H9 (cell line): ENCODE measurements around the gene NKD2. TPM values are rescaled to one million over a fixed set of nuclear protein-coding genes. Genes with fewer than 3 reads are reported as not detected.

Experiments used
- DNase-seq: peaks from one replicate; pipeline ENCODE4 v3.0.0-alpha.2; 2017
- H2AFZ ChIP-seq: one replicate; pipeline ENCODE4 v1.6.1; 2013; ENCODE audit warnings: mild to moderate bottlenecking, low read length, control low read depth, moderate library complexity
- H2AK5ac ChIP-seq: 2 replicates; pipeline ENCODE4 v1.6.1; 2013; ENCODE audit warnings: low read length, control low read depth, mixed read lengths; ENCODE audit not compliant: insufficient read length
- H2BK120ac ChIP-seq: one replicate; pipeline ENCODE4 v1.6.1; 2013; ENCODE audit warnings: low read depth, mild to moderate bottlenecking, low read length, control low read depth, inconsistent platforms; ENCODE audit not compliant: poor library complexity, severe bottlenecking
- H2BK12ac ChIP-seq: 2 replicates; pipeline ENCODE4 v1.6.1; 2013; ENCODE audit warnings: low read length, control low read depth, mixed read lengths, low read depth; ENCODE audit not compliant: insufficient read length
- H2BK15ac ChIP-seq: 2 replicates; pipeline ENCODE4 v1.6.1; 2013; ENCODE audit warnings: low read depth, low read length, control low read depth
- H2BK20ac ChIP-seq: one replicate; pipeline ENCODE4 v1.6.1; 2013; ENCODE audit warnings: low read depth, mild to moderate bottlenecking, low read length, control low read depth, inconsistent platforms; ENCODE audit not compliant: poor library complexity, severe bottlenecking
- H2BK5ac ChIP-seq: 2 replicates; pipeline ENCODE4 v1.6.1; 2013; ENCODE audit warnings: low read length, control low read depth, mixed read lengths; ENCODE audit not compliant: insufficient read length
- H3K14ac ChIP-seq: 2 replicates; pipeline ENCODE4 v1.6.1; 2013; ENCODE audit warnings: low read length, control low read depth; ENCODE audit not compliant: insufficient read depth
- H3K18ac ChIP-seq: 2 replicates; pipeline ENCODE4 v1.6.1; 2013; ENCODE audit warnings: low read depth, mild to moderate bottlenecking, mixed read lengths, low read length, control low read depth; ENCODE audit not compliant: insufficient read length
- H3K23ac ChIP-seq: 2 replicates; pipeline ENCODE4 v1.6.1; 2013; ENCODE audit warnings: low read length, control low read depth, mixed read lengths, low read depth; ENCODE audit not compliant: insufficient read length
- H3K23me2 ChIP-seq: 2 replicates; pipeline ENCODE4 v1.6.1; 2013; ENCODE audit warnings: low read depth, mild to moderate bottlenecking, mixed read lengths, low read length, control low read depth; ENCODE audit not compliant: insufficient read length, poor library complexity, severe bottlenecking
- H3K27ac ChIP-seq: 2 replicates; pipeline ENCODE4 v1.5.1; 2013; ENCODE audit warnings: low read length, control low read depth, mixed read lengths, low read depth; ENCODE audit not compliant: insufficient read length
- H3K27me3 ChIP-seq: 2 replicates; pipeline ENCODE4 v1.6.1; 2013; ENCODE audit warnings: low read length, control low read depth, inconsistent platforms; ENCODE audit not compliant: insufficient read depth
- H3K4ac ChIP-seq: 2 replicates; pipeline ENCODE4 v1.6.1; 2013; ENCODE audit warnings: low read depth, mild to moderate bottlenecking, control low read depth, inconsistent platforms, low read length, moderate library complexity
- H3K4me1 ChIP-seq: 2 replicates; pipeline ENCODE4 v1.6.1; 2013; ENCODE audit warnings: low read length, control low read depth, inconsistent platforms; ENCODE audit not compliant: insufficient read depth
- H3K4me2 ChIP-seq: 2 replicates; pipeline ENCODE4 v1.6.1; 2013; ENCODE audit warnings: low read length, control low read depth, mixed read lengths; ENCODE audit not compliant: insufficient read length, insufficient read depth
- H3K56ac ChIP-seq: 2 replicates; pipeline ENCODE4 v1.6.1; 2013; ENCODE audit warnings: low read depth, mild to moderate bottlenecking, mixed read lengths, low read length, control low read depth; ENCODE audit not compliant: insufficient read length
- H3K79me1 ChIP-seq: 2 replicates; pipeline ENCODE4 v1.6.1; 2013; ENCODE audit warnings: low read depth, mild to moderate bottlenecking, moderate library complexity, low read length, control low read depth, inconsistent platforms; ENCODE audit not compliant: insufficient read depth, poor library complexity, severe bottlenecking
- H3K79me2 ChIP-seq: 2 replicates; pipeline ENCODE4 v1.6.1; 2013; ENCODE audit warnings: low read length, control low read depth, inconsistent platforms; ENCODE audit not compliant: insufficient read depth
- H3K9ac ChIP-seq: 2 replicates; pipeline ENCODE4 v1.6.1; 2013; ENCODE audit warnings: low read length, control low read depth, mixed read lengths; ENCODE audit not compliant: insufficient read length; ENCODE audit errors: extremely low read depth
- H3K9me3 ChIP-seq: one replicate; pipeline ENCODE4 v1.6.1; 2013; ENCODE audit warnings: low read depth, low read length, inconsistent platforms; ENCODE audit not compliant: control insufficient read depth
- H3T11ph ChIP-seq: one replicate; pipeline ENCODE4 v1.6.1; 2013; ENCODE audit warnings: mild to moderate bottlenecking, low read length, control low read depth, inconsistent platforms
- H4K20me1 ChIP-seq: one replicate; pipeline ENCODE4 v1.6.1; 2013; ENCODE audit not compliant: control insufficient read depth, insufficient read length, insufficient read depth
- H4K5ac ChIP-seq: 2 replicates; pipeline ENCODE4 v1.6.1; 2013; ENCODE audit warnings: low read depth, mild to moderate bottlenecking, mixed read lengths, low read length, control low read depth; ENCODE audit not compliant: insufficient read length
- H4K8ac ChIP-seq: replicated peaks from 2 replicates; pipeline ENCODE4 v1.6.1; 2013; ENCODE audit warnings: low read length, control low read depth, mixed read lengths, low read depth; ENCODE audit not compliant: insufficient read length
- H4K91ac ChIP-seq: 2 replicates; pipeline ENCODE4 v1.6.1; 2013; ENCODE audit warnings: low read depth, mild to moderate bottlenecking, moderate library complexity, mixed read lengths, low read length, control low read depth; ENCODE audit not compliant: insufficient read length
- H3K27ac Mint-ChIP-seq, 3 experiments: 2 replicates in 2 of 3; 3 replicates in 1 of 3; pipeline ENCODE4 v1.8.0; 2020 to 2021; ENCODE audit warnings: mixed read lengths in 3 of 3, mild to moderate bottlenecking in 1 of 3, moderate library complexity in 1 of 3
- H3K27me3 Mint-ChIP-seq: 2 replicates; pipeline ENCODE4 v1.8.0; 2021; ENCODE audit warnings: low read depth, mild to moderate bottlenecking, moderate library complexity, mixed read lengths
- H3K36me3 Mint-ChIP-seq, 3 experiments: 2 replicates in 2 of 3; 3 replicates in 1 of 3; pipeline ENCODE4 v1.8.0; 2020 to 2021; ENCODE audit warnings: low read depth in 3 of 3, mixed read lengths in 3 of 3; ENCODE audit not compliant: insufficient read depth in 1 of 3
- H3K4me1 Mint-ChIP-seq, 2 experiments: 2 replicates each; pipeline ENCODE4 v1.8.0; 2020; ENCODE audit warnings: mixed read lengths in 2 of 2
- H3K4me3 Mint-ChIP-seq, 2 experiments: 2 replicates in 1 of 2; 3 replicates in 1 of 2; pipeline ENCODE4 v1.8.0; 2020 to 2021; ENCODE audit warnings: mild to moderate bottlenecking in 2 of 2, mixed read lengths in 2 of 2, moderate library complexity in 1 of 2
- H3K9me3 Mint-ChIP-seq, 2 experiments: 2 replicates in 1 of 2; 3 replicates in 1 of 2; pipeline ENCODE4 v1.8.0; 2020; ENCODE audit warnings: mild to moderate bottlenecking in 2 of 2, mixed read lengths in 2 of 2, moderate library complexity in 1 of 2
- WGBS: extraction: QIAGEN DNeasy Blood & Tissue Kit; methylation state at CpG from one replicate; pipeline ENCODE4 v1.1.7; 2013; ENCODE audit warnings: missing lambda C conversion rate, low lambda C conversion rate, mixed read lengths; ENCODE audit not compliant: insufficient read length; ENCODE audit errors: extremely low coverage; 5-methylcytosine and 5-hydroxymethylcytosine counted together
- total RNA-seq: library from RNA; stranded (reverse); gene quantifications from 2 replicates; pipeline ENCODE4 v1.2.1, GENCODE V29; 2021
- TF ChIP-seq, protein P1 (sequence below): fragments of 200-600 bp; sonication (generic); conservative IDR thresholded peaks from 3 replicates; pipeline ENCODE4 v1.8.0; 2021; ENCODE audit warnings: antibody characterized with exemption, mild to moderate bottlenecking

The NKD2 gene
- total RNA-seq, 1 experiment from 2014 or later = 7.3 TPM

DNA sequence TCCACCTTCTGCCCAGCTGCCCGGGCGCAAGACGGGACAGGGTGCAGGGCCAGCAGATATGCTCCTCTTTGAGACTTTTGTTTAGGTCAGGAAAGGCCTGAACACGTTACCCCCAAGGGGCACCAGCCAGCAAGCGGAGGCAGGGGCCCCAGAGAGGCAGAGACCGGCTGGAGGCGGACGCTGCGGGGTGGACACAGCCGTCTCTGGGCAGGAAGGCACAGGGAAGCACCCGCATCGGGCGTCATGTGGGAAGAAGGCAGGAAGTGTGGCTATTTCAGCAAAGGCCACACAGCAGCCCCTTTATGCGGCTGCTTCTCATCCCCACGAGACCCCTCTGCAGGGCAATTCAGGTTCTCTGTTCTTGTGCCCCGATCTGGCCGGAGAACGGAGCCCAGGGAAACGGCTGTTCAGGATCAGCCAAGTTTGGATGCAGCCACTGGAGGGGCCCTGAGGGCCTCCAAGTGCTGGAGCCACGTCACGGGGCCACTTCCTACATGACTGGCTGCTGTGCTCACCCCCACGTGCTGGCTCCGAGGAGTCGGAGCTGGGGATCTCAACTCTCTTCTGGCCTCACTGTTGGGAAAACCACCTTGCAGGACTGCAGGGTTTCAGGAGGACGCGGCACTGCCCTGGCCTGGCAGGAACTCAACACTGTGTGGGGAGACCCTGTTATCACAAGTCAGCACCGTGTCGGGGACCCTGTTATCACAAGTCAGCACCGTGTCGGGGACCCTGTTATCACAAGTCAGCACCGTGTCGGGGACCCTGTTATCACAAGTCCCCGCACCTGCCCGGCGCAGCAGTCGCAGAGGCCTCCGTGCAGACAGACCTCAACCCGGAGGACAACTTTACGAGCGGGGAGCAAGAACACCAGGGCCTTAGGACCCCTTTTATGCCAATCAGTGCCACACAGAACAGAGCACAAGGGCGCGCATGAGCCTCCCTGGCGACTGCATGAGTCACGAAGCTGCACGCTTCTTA is 58.8 kb downstream of the NKD2 start:
- Histone ChIP-seq H3K4ac (no peak overlapping the region), H2AK5ac (no peak overlapping the region), H3K23ac (no peak overlapping the region), H4K20me1 (no peaks in the 10 kb centered on the region), H3K56ac (no peak overlapping the region), H2AFZ (no peak overlapping the region), H3K79me1 (no peaks in the 10 kb centered on the region), H2BK12ac (no peak overlapping the region), H3K4me2 (no peak overlapping the region), H3K4me1 (no peaks in the 10 kb centered on the region), H3K27me3 (no peaks in the 10 kb centered on the region), H3K18ac (no peak overlapping the region), H2BK20ac (no peak overlapping the region), H3K9me3 (no peaks in the 10 kb centered on the region), H3K23me2 (no peaks in the 10 kb centered on the region), H3K27ac (no peak overlapping the region), H2BK120ac (no peak overlapping the region), H3T11ph (no peak overlapping the region), H4K91ac (no peak overlapping the region), H3K79me2 (no peaks in the 10 kb centered on the region), H4K8ac (no peak overlapping the region), H2BK5ac (no peak overlapping the region), H3K14ac (no peak overlapping the region), H2BK15ac (no peak overlapping the region), H3K9ac (no peak overlapping the region), H4K5ac (no peak overlapping the region)
- TF ChIP-seq, protein P1, sequence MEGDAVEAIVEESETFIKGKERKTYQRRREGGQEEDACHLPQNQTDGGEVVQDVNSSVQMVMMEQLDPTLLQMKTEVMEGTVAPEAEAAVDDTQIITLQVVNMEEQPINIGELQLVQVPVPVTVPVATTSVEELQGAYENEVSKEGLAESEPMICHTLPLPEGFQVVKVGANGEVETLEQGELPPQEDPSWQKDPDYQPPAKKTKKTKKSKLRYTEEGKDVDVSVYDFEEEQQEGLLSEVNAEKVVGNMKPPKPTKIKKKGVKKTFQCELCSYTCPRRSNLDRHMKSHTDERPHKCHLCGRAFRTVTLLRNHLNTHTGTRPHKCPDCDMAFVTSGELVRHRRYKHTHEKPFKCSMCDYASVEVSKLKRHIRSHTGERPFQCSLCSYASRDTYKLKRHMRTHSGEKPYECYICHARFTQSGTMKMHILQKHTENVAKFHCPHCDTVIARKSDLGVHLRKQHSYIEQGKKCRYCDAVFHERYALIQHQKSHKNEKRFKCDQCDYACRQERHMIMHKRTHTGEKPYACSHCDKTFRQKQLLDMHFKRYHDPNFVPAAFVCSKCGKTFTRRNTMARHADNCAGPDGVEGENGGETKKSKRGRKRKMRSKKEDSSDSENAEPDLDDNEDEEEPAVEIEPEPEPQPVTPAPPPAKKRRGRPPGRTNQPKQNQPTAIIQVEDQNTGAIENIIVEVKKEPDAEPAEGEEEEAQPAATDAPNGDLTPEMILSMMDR = no peak
- peaks cover 2 to 26% (median 2%) of the 10 kb centered on the region in 3 experiments; a peak in 5 of 7 replicates for H3K36me3 Mint-ChIP-seq
- H3K4me3 Mint-ChIP-seq = no peak overlapping the region
- no CpG with 5 or more reads among the region's 45 CpGs for WGBS
- DNase-seq = no peak
- no peaks in the 10 kb centered on the region for H3K27me3 Mint-ChIP-seq
- H3K9me3 Mint-ChIP-seq = no peaks in the 10 kb centered on the region
- H3K4me1 Mint-ChIP-seq = peaks cover 0 to 3% of the 10 kb centered on the region in 2 experiments; a peak in 1 of 4 replicates
- H3K27ac Mint-ChIP-seq = peak overlapping the region in 2 of 3 experiments; percentile 71 to 85; a peak in 3 of 7 replicates
